GM12872 (cell line): ENCODE measurements around the gene EIF5A2.

Source experiments
- TF ChIP-seq, protein P1 (sequence below): IDR thresholded peaks from 3 replicates; pipeline ENCODE4 v1.5.1; 2011; ENCODE audit warnings: low read depth, mild to moderate bottlenecking, low read length, moderate library complexity; ENCODE audit not compliant: insufficient read depth

Gene EIF5A2

DNA sequence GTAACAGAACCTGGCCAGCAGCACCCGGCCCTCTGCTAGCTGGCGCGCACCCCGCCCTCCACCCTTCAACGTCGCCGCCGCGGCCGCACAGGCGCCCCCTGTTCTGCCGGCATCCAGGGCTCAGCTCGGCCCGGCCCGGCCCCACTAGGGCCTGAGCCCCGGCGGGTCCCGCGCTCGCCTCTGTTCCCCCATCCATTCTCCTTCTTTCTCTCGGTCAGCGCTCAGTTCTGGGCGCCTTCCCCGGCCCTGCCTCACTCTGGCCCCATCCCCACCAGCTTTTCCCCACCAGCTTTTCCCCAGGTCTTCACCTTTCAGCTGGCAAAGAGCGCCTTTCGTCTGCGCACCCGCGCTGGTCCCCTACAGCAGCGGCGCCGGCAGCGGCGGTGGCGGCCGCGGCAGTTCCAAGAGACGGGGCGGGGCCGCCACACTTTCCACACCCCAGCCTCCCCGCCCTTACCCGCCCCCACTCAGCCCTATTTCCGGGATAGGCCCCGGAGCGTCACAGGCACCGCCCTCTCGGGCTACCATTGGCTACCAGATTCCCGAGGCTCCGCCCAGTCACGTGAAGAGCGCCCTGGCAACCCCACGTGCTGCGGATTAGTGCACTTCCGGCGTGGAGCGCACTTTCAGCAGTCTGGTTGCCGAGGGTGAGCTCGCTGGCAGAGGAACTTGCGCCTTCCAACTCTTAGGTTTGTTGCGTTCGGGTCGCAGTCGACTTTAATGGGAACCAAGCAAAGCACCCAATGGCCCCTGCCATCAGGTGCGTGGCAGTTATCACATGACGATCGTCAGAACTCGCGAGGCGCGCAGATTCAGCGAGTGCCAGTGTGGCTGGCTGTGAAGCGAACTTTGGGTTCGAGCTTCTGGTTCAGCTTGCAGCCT lies at the start of gene EIF5A2:
Gene EIF5A2 (minus strand): TSS at position 403 of the 882 bp plus-strand sequence. CDS start 831 bp downstream, outside the sequence.
- TF ChIP-seq, protein P1, sequence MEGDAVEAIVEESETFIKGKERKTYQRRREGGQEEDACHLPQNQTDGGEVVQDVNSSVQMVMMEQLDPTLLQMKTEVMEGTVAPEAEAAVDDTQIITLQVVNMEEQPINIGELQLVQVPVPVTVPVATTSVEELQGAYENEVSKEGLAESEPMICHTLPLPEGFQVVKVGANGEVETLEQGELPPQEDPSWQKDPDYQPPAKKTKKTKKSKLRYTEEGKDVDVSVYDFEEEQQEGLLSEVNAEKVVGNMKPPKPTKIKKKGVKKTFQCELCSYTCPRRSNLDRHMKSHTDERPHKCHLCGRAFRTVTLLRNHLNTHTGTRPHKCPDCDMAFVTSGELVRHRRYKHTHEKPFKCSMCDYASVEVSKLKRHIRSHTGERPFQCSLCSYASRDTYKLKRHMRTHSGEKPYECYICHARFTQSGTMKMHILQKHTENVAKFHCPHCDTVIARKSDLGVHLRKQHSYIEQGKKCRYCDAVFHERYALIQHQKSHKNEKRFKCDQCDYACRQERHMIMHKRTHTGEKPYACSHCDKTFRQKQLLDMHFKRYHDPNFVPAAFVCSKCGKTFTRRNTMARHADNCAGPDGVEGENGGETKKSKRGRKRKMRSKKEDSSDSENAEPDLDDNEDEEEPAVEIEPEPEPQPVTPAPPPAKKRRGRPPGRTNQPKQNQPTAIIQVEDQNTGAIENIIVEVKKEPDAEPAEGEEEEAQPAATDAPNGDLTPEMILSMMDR: no peak

DNA sequence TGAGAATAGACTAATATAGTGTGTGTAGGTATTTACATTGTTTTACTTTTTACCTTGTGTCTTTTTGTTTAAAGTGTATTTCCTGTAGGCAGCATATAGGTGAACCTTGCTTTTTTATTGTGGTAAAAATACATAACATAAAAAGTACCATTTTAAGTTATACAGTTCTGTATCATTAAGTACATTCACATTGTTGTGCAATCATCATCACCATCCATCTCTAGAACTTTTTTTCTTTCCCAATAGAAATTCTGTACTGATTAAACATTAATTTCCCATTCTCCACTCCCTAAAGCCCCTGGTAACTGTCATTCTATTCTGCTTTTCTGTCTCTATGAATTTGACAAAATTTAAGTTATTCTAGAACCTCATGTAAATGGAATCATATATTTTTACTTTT lies 48.2 kb upstream of the EIF5A2 start:
- TF ChIP-seq, protein P1: no peak

DNA sequence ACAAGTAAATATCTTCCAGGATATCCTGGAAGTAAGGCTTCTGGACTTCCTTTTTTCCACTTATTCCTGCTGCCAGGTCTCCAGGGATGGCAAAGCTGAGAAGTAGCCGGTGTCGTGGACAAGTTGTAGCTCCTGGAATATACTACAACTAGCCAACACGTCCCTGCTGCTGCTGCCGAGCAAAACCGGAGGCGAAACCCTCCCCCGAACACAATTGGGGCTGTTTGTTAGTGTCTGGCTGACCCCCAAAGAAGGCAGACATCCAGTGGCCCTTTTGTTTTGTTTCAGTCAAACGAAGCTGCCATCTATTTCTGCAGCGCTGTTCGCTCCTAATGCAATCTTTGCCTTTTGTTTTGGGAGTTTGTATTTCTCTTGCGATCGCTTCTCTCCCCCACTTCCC lies 45.3 kb upstream of the EIF5A2 start:
- TF ChIP-seq, protein P1: no peak

DNA sequence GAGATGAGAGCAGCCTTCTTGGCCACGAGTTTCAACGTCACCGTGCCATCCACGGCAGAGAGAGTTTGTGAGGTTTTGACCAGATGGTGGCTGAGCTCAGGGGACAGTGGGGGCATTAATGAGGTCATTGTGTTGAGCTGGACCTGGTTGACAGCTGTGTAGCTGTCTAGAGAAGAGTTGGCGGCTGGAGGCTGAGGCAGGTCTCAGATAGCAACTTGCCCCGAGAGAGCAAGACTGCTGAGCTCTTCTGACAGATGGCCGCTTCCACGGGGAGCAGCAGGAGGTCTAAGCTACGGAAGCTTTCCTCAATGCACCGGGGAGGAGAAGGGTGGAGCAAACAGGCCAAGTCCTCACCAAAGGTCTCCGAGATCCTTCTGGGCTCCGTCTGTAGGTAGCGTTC lies 44.8 kb upstream of the EIF5A2 start:
- TF ChIP-seq, protein P1: no peak

DNA sequence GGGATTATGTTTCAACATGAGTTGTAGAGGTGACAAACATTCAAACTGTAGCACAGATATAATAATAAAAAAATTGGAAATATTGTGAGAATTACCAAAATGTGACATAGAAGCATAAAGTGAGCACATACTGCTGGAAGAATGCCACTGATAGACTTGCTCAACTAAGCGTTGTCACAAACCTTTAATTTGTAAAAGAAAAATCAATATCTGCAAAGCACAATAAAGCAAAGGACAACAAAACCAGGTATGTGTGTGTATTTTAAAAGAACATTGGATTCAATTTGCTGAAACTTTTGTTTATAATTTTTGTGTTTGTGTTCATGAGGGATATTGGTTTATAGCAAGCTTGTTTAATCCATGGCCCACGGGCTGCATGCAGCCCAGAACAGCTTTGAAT lies 40.8 kb upstream of the EIF5A2 start:
- TF ChIP-seq, protein P1: no peak

DNA sequence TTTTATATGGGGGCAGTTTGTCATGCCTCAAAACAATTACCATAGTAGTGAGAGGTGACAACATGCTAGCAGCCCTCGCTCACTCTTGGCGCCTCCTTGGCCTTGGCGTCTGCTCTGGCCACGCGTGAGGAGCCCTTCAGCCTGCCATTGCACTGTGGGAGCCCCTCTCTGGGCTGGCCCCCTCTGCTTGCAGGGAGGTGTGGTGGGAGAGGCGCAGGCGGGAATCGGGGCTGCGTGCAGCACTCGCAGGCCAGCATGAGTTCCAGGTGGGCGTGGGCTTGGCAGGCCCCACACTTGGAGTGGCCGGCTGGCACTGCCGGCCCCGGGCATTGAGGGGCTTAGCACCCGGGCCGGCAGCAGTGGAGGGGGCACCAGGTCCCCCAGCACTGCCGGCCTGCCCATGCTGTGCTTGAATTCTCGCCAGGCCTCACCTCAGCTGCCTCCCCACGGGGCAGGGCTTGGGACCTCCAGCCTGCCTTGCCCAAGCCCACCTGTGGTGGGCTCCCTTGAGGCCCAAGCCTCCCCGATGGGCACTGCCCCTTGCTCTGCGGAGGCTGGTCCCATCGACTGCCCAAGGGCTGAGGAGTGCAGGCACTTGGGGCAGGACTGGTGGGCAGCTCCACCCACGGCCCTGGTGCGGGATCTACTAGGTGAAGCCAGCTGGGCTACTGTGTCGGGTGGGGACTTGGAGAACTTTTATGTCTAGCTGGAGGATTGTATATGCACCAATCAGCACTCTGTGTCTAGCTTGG lies 38.8 kb upstream of the EIF5A2 start:
- TF ChIP-seq, protein P1: no peak

DNA sequence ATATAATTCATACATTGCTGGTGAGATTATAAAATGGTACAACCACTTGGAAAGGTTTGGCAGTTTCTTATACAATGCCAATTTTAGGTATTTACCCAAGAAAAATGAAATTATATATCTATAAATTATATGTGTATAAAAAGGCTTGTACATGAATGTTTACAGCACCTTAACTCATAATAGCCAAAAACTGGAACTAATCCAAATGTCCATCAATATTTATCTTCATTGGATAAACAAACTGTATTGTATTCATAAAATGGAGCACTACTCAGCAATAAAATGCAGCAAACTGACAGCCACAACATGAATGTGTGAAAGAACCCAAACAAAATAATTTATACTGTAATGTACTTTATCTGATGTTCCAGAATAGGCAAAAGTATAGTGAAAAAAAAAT lies 33.6 kb upstream of the EIF5A2 start:
- TF ChIP-seq, protein P1: no peak
